Endothelial cell (in vitro differentiated cells): Measurements from ENCODE around the gene HUNK. TPM values are rescaled to one million over a fixed set of nuclear protein-coding genes. Genes with fewer than 3 reads are reported as not detected.

Experiments used
- DNase-seq: peaks from one replicate; pipeline ENCODE4 v3.0.0; 2021; ENCODE audit warnings: low spot score
- H3K27ac Mint-ChIP-seq: one replicate; pipeline ENCODE4 v1.8.0; 2021; ENCODE audit warnings: mixed read lengths, inconsistent platforms; ENCODE audit not compliant: unreplicated experiment
- H3K27me3 Mint-ChIP-seq: one replicate; pipeline ENCODE4 v1.8.0; 2021; ENCODE audit warnings: mild to moderate bottlenecking, moderate library complexity, mixed read lengths, inconsistent platforms; ENCODE audit not compliant: unreplicated experiment
- H3K36me3 Mint-ChIP-seq: one replicate; pipeline ENCODE4 v1.8.0; 2021; ENCODE audit warnings: mild to moderate bottlenecking, low read depth, mixed read lengths, inconsistent platforms; ENCODE audit not compliant: unreplicated experiment
- H3K4me1 Mint-ChIP-seq: one replicate; pipeline ENCODE4 v1.8.0; 2021; ENCODE audit warnings: mild to moderate bottlenecking, mixed read lengths, inconsistent platforms; ENCODE audit not compliant: unreplicated experiment
- H3K4me3 Mint-ChIP-seq: one replicate; pipeline ENCODE4 v1.8.0; 2021; ENCODE audit warnings: mild to moderate bottlenecking, mixed read lengths, inconsistent platforms; ENCODE audit not compliant: unreplicated experiment
- H3K9me3 Mint-ChIP-seq: one replicate; pipeline ENCODE4 v1.8.0; 2021; ENCODE audit warnings: mixed read lengths, inconsistent platforms; ENCODE audit not compliant: unreplicated experiment
- total RNA-seq: library from RNA; stranded (reverse); fragmentation: NEBNext Ultra II Directional; extraction: Animal tissue kit (Norgen Biotek cat#: 25700); gene quantifications from one replicate; pipeline ENCODE4 v1.2.1, GENCODE V29; 2021; ENCODE audit not compliant: unreplicated experiment
- TF ChIP-seq, protein P1 (sequence below): fragments of 200-600 bp; sonication (generic); IDR thresholded peaks from one replicate; pipeline ENCODE4 v1.5.0; 2021; ENCODE audit warnings: antibody characterized with exemption; ENCODE audit not compliant: unreplicated experiment

HUNK gene
- total RNA-seq, 1 donor from 2014 or later: 19.3 TPM

DNA sequence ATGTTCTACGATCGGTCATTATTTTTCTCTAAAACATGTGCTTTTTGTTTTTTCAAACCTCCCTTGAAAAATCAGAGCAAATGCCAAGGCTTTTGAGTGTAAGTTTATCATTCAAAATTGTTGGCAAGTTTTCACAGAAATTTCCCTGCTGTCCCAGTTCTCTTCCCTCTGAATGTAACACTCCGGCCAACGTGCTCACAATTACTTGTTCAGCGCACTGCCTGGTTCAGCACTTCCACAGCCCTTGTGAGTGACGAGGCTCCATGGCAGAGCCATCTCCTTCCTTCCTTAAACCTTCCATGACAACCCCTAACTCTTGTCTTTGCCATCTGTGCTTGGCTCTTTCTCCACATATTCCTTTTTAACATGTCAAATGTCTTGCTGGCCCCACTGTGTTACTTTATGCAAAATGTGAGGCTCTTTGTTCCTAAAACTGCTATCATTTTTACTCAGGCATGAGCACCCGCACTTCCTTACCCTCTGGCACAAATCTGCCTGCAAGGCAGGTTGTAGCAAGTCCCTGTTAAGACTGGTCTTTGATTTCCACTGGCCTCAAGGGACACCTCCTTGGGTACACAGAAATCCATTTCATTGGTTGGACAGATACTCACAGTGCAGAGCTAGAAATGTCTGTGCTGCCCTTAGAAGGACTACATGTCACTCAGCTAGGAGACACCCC is 142.8 kb downstream of the HUNK start:
- TF ChIP-seq, protein P1, sequence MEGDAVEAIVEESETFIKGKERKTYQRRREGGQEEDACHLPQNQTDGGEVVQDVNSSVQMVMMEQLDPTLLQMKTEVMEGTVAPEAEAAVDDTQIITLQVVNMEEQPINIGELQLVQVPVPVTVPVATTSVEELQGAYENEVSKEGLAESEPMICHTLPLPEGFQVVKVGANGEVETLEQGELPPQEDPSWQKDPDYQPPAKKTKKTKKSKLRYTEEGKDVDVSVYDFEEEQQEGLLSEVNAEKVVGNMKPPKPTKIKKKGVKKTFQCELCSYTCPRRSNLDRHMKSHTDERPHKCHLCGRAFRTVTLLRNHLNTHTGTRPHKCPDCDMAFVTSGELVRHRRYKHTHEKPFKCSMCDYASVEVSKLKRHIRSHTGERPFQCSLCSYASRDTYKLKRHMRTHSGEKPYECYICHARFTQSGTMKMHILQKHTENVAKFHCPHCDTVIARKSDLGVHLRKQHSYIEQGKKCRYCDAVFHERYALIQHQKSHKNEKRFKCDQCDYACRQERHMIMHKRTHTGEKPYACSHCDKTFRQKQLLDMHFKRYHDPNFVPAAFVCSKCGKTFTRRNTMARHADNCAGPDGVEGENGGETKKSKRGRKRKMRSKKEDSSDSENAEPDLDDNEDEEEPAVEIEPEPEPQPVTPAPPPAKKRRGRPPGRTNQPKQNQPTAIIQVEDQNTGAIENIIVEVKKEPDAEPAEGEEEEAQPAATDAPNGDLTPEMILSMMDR: no peak
- H3K27me3 Mint-ChIP-seq: no peaks in the 10 kb centered on the region
- no peak for DNase-seq
- H3K4me1 Mint-ChIP-seq: peaks cover 4% of the 10 kb centered on the region
- no peaks in the 10 kb centered on the region for H3K9me3 Mint-ChIP-seq
- no peak overlapping the region for H3K4me3 Mint-ChIP-seq
- H3K27ac Mint-ChIP-seq: no peak overlapping the region
- H3K36me3 Mint-ChIP-seq: peaks cover 7% of the 10 kb centered on the region

DNA sequence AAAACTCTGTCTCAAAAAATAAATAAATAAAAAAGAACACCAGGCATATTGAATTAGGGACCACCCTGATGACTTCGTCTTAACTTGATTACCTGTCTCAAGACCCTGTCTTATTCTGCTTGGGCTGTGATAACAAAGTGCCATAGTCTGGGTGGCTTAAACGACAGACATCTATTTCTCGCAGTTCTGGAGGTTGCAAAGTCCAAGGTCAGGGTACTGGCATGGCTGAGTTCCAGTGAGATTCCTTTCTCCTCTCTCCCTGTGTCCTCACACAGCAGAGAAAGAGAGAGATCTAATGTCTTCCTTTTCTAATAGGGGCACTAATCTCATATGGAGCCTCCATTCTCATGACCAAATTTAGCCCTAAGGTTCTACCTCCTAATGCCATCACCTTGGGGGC is 145.6 kb downstream of the HUNK start:
- DNase-seq: no peak
- no peak overlapping the region for H3K4me3 Mint-ChIP-seq
- H3K27me3 Mint-ChIP-seq: peaks cover 5% of the 10 kb centered on the region
- TF ChIP-seq, protein P1: no peak
- no peak overlapping the region for H3K27ac Mint-ChIP-seq
- H3K9me3 Mint-ChIP-seq: no peaks in the 10 kb centered on the region
- no peaks in the 10 kb centered on the region for H3K36me3 Mint-ChIP-seq
- H3K4me1 Mint-ChIP-seq: peaks cover 8% of the 10 kb centered on the region

DNA sequence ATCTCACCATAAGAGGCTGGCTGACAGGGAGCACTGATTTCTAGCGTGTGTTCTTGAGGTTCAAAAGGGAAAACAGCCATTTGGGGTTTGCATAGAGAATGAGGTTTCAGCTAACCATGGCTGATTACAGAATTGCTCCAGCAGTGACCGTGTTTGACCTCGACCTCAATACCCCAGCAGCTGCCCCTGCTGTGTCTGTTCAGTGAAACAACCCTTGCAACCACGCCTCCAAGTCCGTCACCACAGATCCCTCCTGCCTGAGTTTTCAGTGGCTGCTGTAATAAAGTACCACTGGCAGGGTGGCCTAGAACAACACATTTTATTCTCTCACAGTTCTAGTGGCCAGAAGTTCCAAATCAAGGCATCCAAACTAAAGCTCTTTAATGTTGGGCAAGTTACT is 147.7 kb downstream of the HUNK start:
- no peak for DNase-seq
- Mint-ChIP-seq H3K9me3 (no peaks in the 10 kb centered on the region), H3K27me3 (peaks cover 5% of the 10 kb centered on the region), H3K4me1 (peaks cover 5% of the 10 kb centered on the region), H3K36me3 (no peaks in the 10 kb centered on the region), H3K27ac (no peak overlapping the region), H3K4me3 (no peak overlapping the region)
- TF ChIP-seq, protein P1: no peak

DNA sequence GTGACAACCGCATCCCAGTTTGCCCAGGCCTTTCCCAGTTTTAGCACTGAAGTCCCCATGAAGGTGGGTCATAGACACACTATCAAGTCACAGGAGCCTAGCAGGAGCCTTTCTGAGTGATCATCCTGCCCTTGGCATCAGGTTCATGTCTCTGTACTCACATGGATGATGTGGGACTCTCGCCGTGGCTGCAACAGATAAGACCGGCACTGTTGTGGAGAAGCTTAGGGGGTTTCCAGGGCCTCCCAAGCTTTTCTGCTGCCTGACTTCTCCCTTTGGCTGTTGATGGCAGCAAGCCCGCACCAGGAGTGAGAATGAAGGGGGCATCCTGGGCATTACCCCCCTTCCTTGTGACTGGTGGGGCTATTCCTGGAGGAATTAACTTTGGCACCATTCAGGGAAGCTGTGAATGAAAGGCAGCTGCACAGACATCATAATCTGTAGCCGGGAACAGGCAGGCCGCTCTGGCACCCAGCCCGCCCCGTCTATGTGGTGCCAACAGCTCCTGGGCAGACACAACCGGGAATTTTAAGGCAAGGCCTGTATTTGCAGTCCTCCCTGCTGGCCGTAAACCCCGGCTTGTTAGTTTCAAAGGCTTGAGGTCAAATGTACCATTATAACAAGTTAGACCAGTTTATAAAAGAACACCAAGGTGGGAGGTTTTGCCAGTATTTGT is 148.6 kb downstream of the HUNK start:
- Mint-ChIP-seq H3K4me1 (peaks cover 5% of the 10 kb centered on the region), H3K4me3 (no peak overlapping the region), H3K27ac (no peak overlapping the region), H3K27me3 (peaks cover 6% of the 10 kb centered on the region), H3K36me3 (no peaks in the 10 kb centered on the region), H3K9me3 (no peaks in the 10 kb centered on the region)
- TF ChIP-seq, protein P1: no peak
- no peak for DNase-seq

DNA sequence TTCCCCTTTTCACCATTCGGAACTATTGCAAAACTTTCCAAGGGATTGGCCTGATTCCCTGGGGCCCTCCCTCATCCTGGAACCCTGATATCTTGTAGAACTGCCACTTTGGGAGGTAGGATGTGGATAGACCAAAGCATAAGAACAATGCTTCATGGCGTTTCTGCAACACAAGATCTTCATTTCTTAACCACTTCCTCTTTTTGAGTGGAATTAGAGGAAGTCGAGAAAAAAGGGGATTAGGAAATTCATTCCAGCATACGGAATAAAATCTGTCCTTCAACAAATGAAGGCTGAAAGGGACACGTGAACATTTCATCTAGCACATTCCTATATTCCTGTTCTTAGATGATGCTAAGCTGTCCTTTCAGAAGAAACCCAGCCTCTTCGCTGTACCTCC is 149.3 kb downstream of the HUNK start:
- Mint-ChIP-seq H3K4me3 (peak overlapping the region; percentile 34), H3K9me3 (no peaks in the 10 kb centered on the region), H3K36me3 (no peaks in the 10 kb centered on the region), H3K4me1 (peaks cover 6% of the 10 kb centered on the region), H3K27me3 (peaks cover 6% of the 10 kb centered on the region), H3K27ac (no peak overlapping the region)
- DNase-seq: no peak
- TF ChIP-seq, protein P1: no peak
